Osteoblast (primary cell): ENCODE results near the gene SH3BP5. TPM values are rescaled to one million over a fixed set of nuclear protein-coding genes. Genes with fewer than 3 reads are reported as not detected.

Source experiments
- DNase-seq: peaks from one replicate; pipeline ENCODE4 v3.0.0; 2011; ENCODE audit warnings: low spot score, mixed read lengths; ENCODE audit not compliant: insufficient read length; ENCODE audit errors: missing footprints
- H2AFZ ChIP-seq: 2 replicates; pipeline ENCODE4 v1.6.0; 2011; ENCODE audit warnings: mild to moderate bottlenecking, low read length
- H3K27ac ChIP-seq: 2 replicates; pipeline ENCODE4 v1.5.1; 2011; ENCODE audit warnings: mild to moderate bottlenecking, low read depth, low read length, moderate library complexity
- H3K27me3 ChIP-seq: 2 replicates; pipeline ENCODE4 v1.6.0; 2012; ENCODE audit warnings: mild to moderate bottlenecking, control low read depth, inconsistent platforms, low read length, moderate library complexity; ENCODE audit not compliant: insufficient read depth
- H3K36me3 ChIP-seq: 2 replicates; pipeline ENCODE4 v1.5.1; 2011; ENCODE audit warnings: mild to moderate bottlenecking, low read length, control low read depth, moderate library complexity; ENCODE audit not compliant: insufficient read depth
- H3K4me1 ChIP-seq: 2 replicates; pipeline ENCODE4 v1.5.1; 2011; ENCODE audit warnings: mild to moderate bottlenecking, low read length, control low read depth, moderate library complexity; ENCODE audit not compliant: insufficient read depth
- H3K4me2 ChIP-seq: 2 replicates; pipeline ENCODE4 v1.6.0; 2011; ENCODE audit warnings: mild to moderate bottlenecking, low read length; ENCODE audit not compliant: insufficient read depth
- H3K4me3 ChIP-seq: fragments of 200-600 bp; sonication (generic); 3 replicates; pipeline ENCODE4 v1.5.1; 2012; ENCODE audit warnings: mild to moderate bottlenecking, low read length, inconsistent platforms; ENCODE audit not compliant: insufficient read depth
- H3K79me2 ChIP-seq: 2 replicates; pipeline ENCODE4 v1.6.0; 2012; ENCODE audit warnings: mild to moderate bottlenecking, low read length, control low read depth, inconsistent platforms; ENCODE audit not compliant: insufficient read depth
- H3K9me3 ChIP-seq: 2 replicates; pipeline ENCODE4 v1.5.1; 2011; ENCODE audit warnings: low read depth, low read length, control low read depth
- H4K20me1 ChIP-seq: 2 replicates; pipeline ENCODE4 v1.6.0; 2012; ENCODE audit warnings: mild to moderate bottlenecking, low read length, control low read depth; ENCODE audit not compliant: insufficient read depth
- CTCF ChIP-seq: IDR thresholded peaks from 2 replicates; pipeline ENCODE4 v1.5.1; 2011; ENCODE audit warnings: mild to moderate bottlenecking, low read depth, low read length, moderate library complexity; ENCODE audit errors: extremely low read depth
- total RNA-seq: library from RNA; depleted of rRNA; stranded (reverse); fragments of >200 nt; gene quantifications from 2 replicates; pipeline ENCODE4 v1.2.3, GENCODE V29; 2012

The SH3BP5 gene
- total RNA-seq = 65.4 and 67.3 TPM in 2 replicates

- H3K27me3 ChIP-seq = no peaks in the 10 kb centered on the region
- H3K4me3 ChIP-seq = peak within 1 kb of the TSS; percentile 91
- H3K27ac ChIP-seq = peak within 1 kb of the TSS; percentile 77
- peaks cover 45% of the 10 kb centered on the region for H3K79me2 ChIP-seq
- peak within 1 kb of the TSS; percentile 99 for H2AFZ ChIP-seq
- peak; percentile 39 for TF ChIP-seq CTCF
- H4K20me1 ChIP-seq = peaks cover 10% of the 10 kb centered on the region
- H3K36me3 ChIP-seq = peaks cover 14% of the 10 kb centered on the region
- H3K4me1 ChIP-seq = peaks cover 34% of the 10 kb centered on the region
- no peaks in the 10 kb centered on the region for H3K9me3 ChIP-seq
- H3K4me2 ChIP-seq = peak within 1 kb of the TSS; percentile 91
- DNase-seq = peak; percentile 96
These were observed at the start of gene SH3BP5 for GRCh38 chr3:15332405-15333098. Gene SH3BP5, minus strand, starts transcription at chr3:15332586. Its CDS starts 178 bp downstream, at chr3:15332408.

GRCh38 chr3:15380980-15381890, 48.8 kb upstream of the SH3BP5 start:
- H3K27me3 ChIP-seq = no peaks in the 10 kb centered on the region
- H3K9me3 ChIP-seq = no peaks in the 10 kb centered on the region
- peaks cover 9% of the 10 kb centered on the region for H3K4me1 ChIP-seq
- no peaks in the 10 kb centered on the region for H3K36me3 ChIP-seq
- H2AFZ ChIP-seq = no peak overlapping the region
- TF ChIP-seq CTCF = no peak
- DNase-seq = no peak
- H3K27ac ChIP-seq = no peak overlapping the region
- H3K4me2 ChIP-seq = no peak overlapping the region
- H3K4me3 ChIP-seq = no peak overlapping the region
- no peaks in the 10 kb centered on the region for H3K79me2 ChIP-seq
- H4K20me1 ChIP-seq = no peaks in the 10 kb centered on the region

GRCh38 chr3:15377961-15378791, 45.8 kb upstream of the SH3BP5 start:
- TF ChIP-seq CTCF = peak; percentile 97
- H3K4me1 ChIP-seq = peaks cover 3% of the 10 kb centered on the region
- no peaks in the 10 kb centered on the region for H3K36me3 ChIP-seq
- peak overlapping the region; percentile 72 for H3K27ac ChIP-seq
- H4K20me1 ChIP-seq = no peaks in the 10 kb centered on the region
- H2AFZ ChIP-seq = peak overlapping the region; percentile 71
- DNase-seq = peak; percentile 88
- H3K4me2 ChIP-seq = peak overlapping the region; percentile 4
- no peaks in the 10 kb centered on the region for H3K79me2 ChIP-seq
- no peaks in the 10 kb centered on the region for H3K9me3 ChIP-seq
- H3K4me3 ChIP-seq = no peak overlapping the region
- no peaks in the 10 kb centered on the region for H3K27me3 ChIP-seq
